Neural cell (in vitro differentiated cells): ENCODE measurements around the gene ATP8B2. TPM values are rescaled to one million over a fixed set of nuclear protein-coding genes. Genes with fewer than 3 reads are reported as not detected.

Source experiments
- H2AFZ ChIP-seq: fragments of 200-600, 300-800 bp; sonication (generic), shearing (Covaris generic); 2 replicates; pipeline ENCODE4 v1.6.0; 2014; ENCODE audit warnings: low read depth, mild to moderate bottlenecking, antibody characterized with exemption, low read length, moderate library complexity
- H3F3A ChIP-seq: fragments of 200-600 bp; shearing (Covaris generic); 2 replicates; pipeline ENCODE4 v1.6.1; 2016; ENCODE audit warnings: mild to moderate bottlenecking, moderate library complexity, mixed read lengths, antibody characterized with exemption, low read length; ENCODE audit not compliant: insufficient read depth, poor library complexity, severe bottlenecking
- H3K27ac ChIP-seq: fragments of 200-600, 300-800 bp; sonication (generic), shearing (Covaris generic); 2 replicates; pipeline ENCODE4 v1.5.1; 2014; ENCODE audit warnings: mild to moderate bottlenecking, low read length, moderate library complexity
- H3K27me3 ChIP-seq: fragments of 300-800, 200-600 bp; sonication (generic), shearing (Covaris generic); 2 replicates; pipeline ENCODE4 v1.6.0; 2014; ENCODE audit warnings: mild to moderate bottlenecking, low read depth, low read length, moderate library complexity; ENCODE audit not compliant: insufficient read depth
- H3K36me3 ChIP-seq: fragments of 300-800, 200-600 bp; sonication (generic), shearing (Covaris generic); 2 replicates; pipeline ENCODE4 v1.5.1; 2014; ENCODE audit warnings: mild to moderate bottlenecking, antibody characterized with exemption, low read length, moderate library complexity; ENCODE audit not compliant: insufficient read depth
- H3K4me2 ChIP-seq: fragments of 300-800, 200-600 bp; sonication (generic), shearing (Covaris generic); 2 replicates; pipeline ENCODE4 v1.6.0; 2014; ENCODE audit warnings: mild to moderate bottlenecking, low read length
- H3K4me3 ChIP-seq: fragments of 300-800, 200-600 bp; sonication (generic), shearing (Covaris generic); 2 replicates; pipeline ENCODE4 v1.5.1; 2014; ENCODE audit warnings: mild to moderate bottlenecking, low read length, moderate library complexity
- H3K79me2 ChIP-seq: fragments of 200-600 bp; shearing (Covaris generic); replicated peaks from 2 replicates; pipeline ENCODE4 v1.6.0; 2014; ENCODE audit warnings: mild to moderate bottlenecking, low read length, moderate library complexity; ENCODE audit not compliant: insufficient read depth
- H3K9ac ChIP-seq: fragments of 300-800, 200-600 bp; sonication (generic), shearing (Covaris generic); 2 replicates; pipeline ENCODE4 v1.6.1; 2016; ENCODE audit warnings: mild to moderate bottlenecking, low read length, mixed read lengths
- H3K9me2 ChIP-seq: fragments of 200-600 bp; shearing (Covaris generic); 2 replicates; pipeline ENCODE4 v1.6.1; 2016; ENCODE audit warnings: mild to moderate bottlenecking, low read length, mixed read lengths; ENCODE audit not compliant: insufficient read depth
- H3K9me3 ChIP-seq: fragments of 200-600, 300-800 bp; sonication (generic), shearing (Covaris generic); 2 replicates; pipeline ENCODE4 v1.6.1; 2016; ENCODE audit warnings: mild to moderate bottlenecking, mixed run types, low read length, moderate library complexity, mixed read lengths
- H4K20me1 ChIP-seq: fragments of 200-600 bp; shearing (Covaris generic); 2 replicates; pipeline ENCODE4 v1.6.1; 2016; ENCODE audit warnings: mild to moderate bottlenecking, mixed run types; ENCODE audit not compliant: insufficient read depth
- EP300 ChIP-seq: fragments of 450-650 bp; conservative IDR thresholded peaks from 2 replicates; pipeline ENCODE4 v1.6.1; 2014; ENCODE audit warnings: antibody characterized with exemption, mild to moderate bottlenecking, moderate library complexity; ENCODE audit not compliant: poor library complexity, severe bottlenecking
- EZH2 ChIP-seq: fragments of 200-600, 300-800 bp; shearing (Covaris generic), sonication (generic); IDR thresholded peaks from 2 replicates; pipeline ENCODE4 v1.6.1; 2014; ENCODE audit warnings: antibody characterized with exemption, low read length, borderline replicate concordance, mild to moderate bottlenecking; ENCODE audit not compliant: insufficient read depth, poor library complexity, severe bottlenecking
- MXI1 ChIP-seq: fragments of 450-650 bp; conservative IDR thresholded peaks from 2 replicates; pipeline ENCODE4 v1.6.1; 2014; ENCODE audit warnings: antibody characterized with exemption, mild to moderate bottlenecking; ENCODE audit not compliant: poor library complexity, severe bottlenecking
- RAD21 ChIP-seq: fragments of 450-650 bp; conservative IDR thresholded peaks from 2 replicates; pipeline ENCODE4 v1.6.1; 2014; ENCODE audit warnings: antibody characterized with exemption, mild to moderate bottlenecking, moderate library complexity
- SMC3 ChIP-seq: fragments of 450-650 bp; conservative IDR thresholded peaks from 2 replicates; pipeline ENCODE4 v1.6.1; 2014; ENCODE audit warnings: antibody characterized with exemption, mild to moderate bottlenecking, moderate library complexity; ENCODE audit not compliant: poor library complexity
- TAF1 ChIP-seq: IDR thresholded peaks from 2 replicates; pipeline ENCODE4 v1.6.1; 2012; ENCODE audit warnings: low read depth
- polyA plus RNA-seq: library from polyadenylated mRNA; depleted of rRNA; stranded (reverse); fragments of >200 nt; gene quantifications from 2 replicates; pipeline ENCODE4 v1.2.3, GENCODE V29; 2014
- TF ChIP-seq, protein P1 (sequence below): fragments of 450-650 bp; IDR thresholded peaks from 2 replicates; pipeline ENCODE4 v1.5.1; 2014; ENCODE audit warnings: antibody characterized with exemption, mild to moderate bottlenecking, moderate library complexity; ENCODE audit not compliant: poor library complexity, severe bottlenecking
- TF ChIP-seq, protein P2 (sequence below): IDR thresholded peaks from 2 replicates; pipeline ENCODE4 v1.6.1; 2012; ENCODE audit warnings: borderline replicate concordance

ATP8B2 gene
- polyA plus RNA-seq, 1 donor from 2014 or later = 71.3 TPM

- Histone ChIP-seq H3K36me3 (peaks cover 7% of the 10 kb centered on the region), H2AFZ (no peak overlapping the region), H3K9me2 (no peaks in the 10 kb centered on the region), H4K20me1 (no peaks in the 10 kb centered on the region), H3K9me3 (no peaks in the 10 kb centered on the region), H3K27ac (no peak overlapping the region), H3F3A (no peaks in the 10 kb centered on the region), H3K4me3 (no peak overlapping the region), H3K27me3 (no peaks in the 10 kb centered on the region), H3K79me2 (no peaks in the 10 kb centered on the region), H3K9ac (no peak overlapping the region), H3K4me2 (no peak overlapping the region)
- no peak for TF ChIP-seq EP300
- TF ChIP-seq MXI1 = no peak
- TF ChIP-seq EZH2 = no peak
- TF ChIP-seq, protein P1, sequence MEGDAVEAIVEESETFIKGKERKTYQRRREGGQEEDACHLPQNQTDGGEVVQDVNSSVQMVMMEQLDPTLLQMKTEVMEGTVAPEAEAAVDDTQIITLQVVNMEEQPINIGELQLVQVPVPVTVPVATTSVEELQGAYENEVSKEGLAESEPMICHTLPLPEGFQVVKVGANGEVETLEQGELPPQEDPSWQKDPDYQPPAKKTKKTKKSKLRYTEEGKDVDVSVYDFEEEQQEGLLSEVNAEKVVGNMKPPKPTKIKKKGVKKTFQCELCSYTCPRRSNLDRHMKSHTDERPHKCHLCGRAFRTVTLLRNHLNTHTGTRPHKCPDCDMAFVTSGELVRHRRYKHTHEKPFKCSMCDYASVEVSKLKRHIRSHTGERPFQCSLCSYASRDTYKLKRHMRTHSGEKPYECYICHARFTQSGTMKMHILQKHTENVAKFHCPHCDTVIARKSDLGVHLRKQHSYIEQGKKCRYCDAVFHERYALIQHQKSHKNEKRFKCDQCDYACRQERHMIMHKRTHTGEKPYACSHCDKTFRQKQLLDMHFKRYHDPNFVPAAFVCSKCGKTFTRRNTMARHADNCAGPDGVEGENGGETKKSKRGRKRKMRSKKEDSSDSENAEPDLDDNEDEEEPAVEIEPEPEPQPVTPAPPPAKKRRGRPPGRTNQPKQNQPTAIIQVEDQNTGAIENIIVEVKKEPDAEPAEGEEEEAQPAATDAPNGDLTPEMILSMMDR = no peak
- no peak for TF ChIP-seq SMC3
- TF ChIP-seq, protein P2, sequence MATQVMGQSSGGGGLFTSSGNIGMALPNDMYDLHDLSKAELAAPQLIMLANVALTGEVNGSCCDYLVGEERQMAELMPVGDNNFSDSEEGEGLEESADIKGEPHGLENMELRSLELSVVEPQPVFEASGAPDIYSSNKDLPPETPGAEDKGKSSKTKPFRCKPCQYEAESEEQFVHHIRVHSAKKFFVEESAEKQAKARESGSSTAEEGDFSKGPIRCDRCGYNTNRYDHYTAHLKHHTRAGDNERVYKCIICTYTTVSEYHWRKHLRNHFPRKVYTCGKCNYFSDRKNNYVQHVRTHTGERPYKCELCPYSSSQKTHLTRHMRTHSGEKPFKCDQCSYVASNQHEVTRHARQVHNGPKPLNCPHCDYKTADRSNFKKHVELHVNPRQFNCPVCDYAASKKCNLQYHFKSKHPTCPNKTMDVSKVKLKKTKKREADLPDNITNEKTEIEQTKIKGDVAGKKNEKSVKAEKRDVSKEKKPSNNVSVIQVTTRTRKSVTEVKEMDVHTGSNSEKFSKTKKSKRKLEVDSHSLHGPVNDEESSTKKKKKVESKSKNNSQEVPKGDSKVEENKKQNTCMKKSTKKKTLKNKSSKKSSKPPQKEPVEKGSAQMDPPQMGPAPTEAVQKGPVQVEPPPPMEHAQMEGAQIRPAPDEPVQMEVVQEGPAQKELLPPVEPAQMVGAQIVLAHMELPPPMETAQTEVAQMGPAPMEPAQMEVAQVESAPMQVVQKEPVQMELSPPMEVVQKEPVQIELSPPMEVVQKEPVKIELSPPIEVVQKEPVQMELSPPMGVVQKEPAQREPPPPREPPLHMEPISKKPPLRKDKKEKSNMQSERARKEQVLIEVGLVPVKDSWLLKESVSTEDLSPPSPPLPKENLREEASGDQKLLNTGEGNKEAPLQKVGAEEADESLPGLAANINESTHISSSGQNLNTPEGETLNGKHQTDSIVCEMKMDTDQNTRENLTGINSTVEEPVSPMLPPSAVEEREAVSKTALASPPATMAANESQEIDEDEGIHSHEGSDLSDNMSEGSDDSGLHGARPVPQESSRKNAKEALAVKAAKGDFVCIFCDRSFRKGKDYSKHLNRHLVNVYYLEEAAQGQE = no peak
- TF ChIP-seq RAD21 = no peak
- TF ChIP-seq TAF1 = no peak
Measured at GRCh38 chr1:154342836-154343472, 17.6 kb downstream of the ATP8B2 start.

- H4K20me1 ChIP-seq = no peaks in the 10 kb centered on the region
- H3K27me3 ChIP-seq = no peaks in the 10 kb centered on the region
- H3K4me3 ChIP-seq = no peak overlapping the region
- no peak overlapping the region for H3K9ac ChIP-seq
- H2AFZ ChIP-seq = no peak overlapping the region
- H3K9me2 ChIP-seq = no peaks in the 10 kb centered on the region
- H3K79me2 ChIP-seq = no peaks in the 10 kb centered on the region
- TF ChIP-seq SMC3 = no peak
- TF ChIP-seq, protein P1 = peak; percentile 46
- H3K9me3 ChIP-seq = no peaks in the 10 kb centered on the region
- peaks cover 7% of the 10 kb centered on the region for H3K36me3 ChIP-seq
- H3K4me2 ChIP-seq = no peak overlapping the region
- no peaks in the 10 kb centered on the region for H3F3A ChIP-seq
- no peak overlapping the region for H3K27ac ChIP-seq
Measured at GRCh38 chr1:154344977-154345837, 19.9 kb downstream of the ATP8B2 start.
